ENCODE measurements around the gene ACTRT2. TPM values are rescaled to one million over a fixed set of nuclear protein-coding genes. Genes with fewer than 3 reads are reported as not detected.

Gene ACTRT2
- total and polyA plus RNA-seq, 2 of the 8 experiments (the other 6 are each of a cell fraction or from before 2014, with no cell fraction given) = not detected

DNA sequence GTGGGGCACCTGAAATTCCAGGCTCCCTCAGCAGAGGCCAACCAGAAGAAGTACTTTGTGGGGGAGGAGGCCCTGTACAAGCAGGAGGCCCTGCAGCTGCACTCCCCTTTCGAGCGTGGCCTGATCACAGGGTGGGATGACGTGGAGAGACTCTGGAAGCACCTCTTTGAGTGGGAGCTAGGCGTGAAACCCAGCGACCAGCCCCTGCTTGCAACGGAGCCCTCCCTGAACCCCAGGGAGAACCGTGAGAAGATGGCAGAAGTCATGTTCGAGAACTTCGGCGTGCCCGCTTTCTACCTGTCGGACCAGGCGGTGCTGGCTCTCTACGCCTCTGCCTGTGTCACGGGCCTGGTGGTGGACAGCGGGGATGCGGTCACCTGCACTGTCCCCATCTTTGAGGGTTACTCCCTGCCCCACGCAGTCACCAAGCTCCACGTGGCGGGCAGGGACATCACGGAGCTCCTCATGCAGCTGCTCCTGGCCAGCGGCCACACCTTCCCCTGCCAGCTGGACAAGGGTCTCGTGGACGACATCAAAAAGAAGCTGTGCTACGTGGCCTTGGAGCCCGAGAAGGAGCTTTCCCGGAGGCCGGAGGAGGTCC, 634 bp downstream of the ACTRT2 start (continued):
- no peak for TF ChIP-seq GTF2F1 (IDR thresholded peaks at IDR 0.05; ENCODE audit: borderline replicate concordance, low read depth, low read length)

Measured in H1 (cell line).